SH-SY5Y (cell line): ENCODE data around the gene SLC9A7.

ENCODE experiments used
- GATA2 ChIP-seq: IDR thresholded peaks from 2 replicates; pipeline ENCODE4 v1.6.1; 2011; ENCODE audit warnings: mild to moderate bottlenecking, low read depth, low read length
- GATA3 ChIP-seq: IDR thresholded peaks from 2 replicates; pipeline ENCODE4 v1.6.1; 2011; ENCODE audit warnings: low read depth, mild to moderate bottlenecking, low read length, moderate library complexity

DNA sequence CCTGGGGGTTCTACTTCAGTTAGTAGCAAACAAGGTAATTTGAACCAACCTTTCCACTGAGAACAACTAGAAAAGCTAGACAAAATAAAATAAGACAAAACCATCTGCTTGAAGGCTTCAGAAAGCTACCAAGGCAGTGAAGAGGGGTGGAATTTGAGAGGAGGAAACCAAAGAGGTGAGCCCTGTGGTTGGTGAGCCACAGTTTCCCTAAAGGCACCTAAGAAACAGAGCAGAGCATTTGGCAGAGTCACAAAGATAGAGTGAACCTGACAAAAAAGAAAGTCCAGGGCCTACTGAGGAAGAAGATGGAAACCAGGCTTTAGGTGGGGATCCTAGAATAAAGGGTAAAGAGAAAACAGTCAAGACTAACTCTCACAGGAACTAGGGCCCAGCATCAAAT is 141.0 kb downstream of the SLC9A7 start:
- TF ChIP-seq GATA2 (no peak), GATA3 (no peak)
